ENCODE measurements around the gene RFTN1.

DNA sequence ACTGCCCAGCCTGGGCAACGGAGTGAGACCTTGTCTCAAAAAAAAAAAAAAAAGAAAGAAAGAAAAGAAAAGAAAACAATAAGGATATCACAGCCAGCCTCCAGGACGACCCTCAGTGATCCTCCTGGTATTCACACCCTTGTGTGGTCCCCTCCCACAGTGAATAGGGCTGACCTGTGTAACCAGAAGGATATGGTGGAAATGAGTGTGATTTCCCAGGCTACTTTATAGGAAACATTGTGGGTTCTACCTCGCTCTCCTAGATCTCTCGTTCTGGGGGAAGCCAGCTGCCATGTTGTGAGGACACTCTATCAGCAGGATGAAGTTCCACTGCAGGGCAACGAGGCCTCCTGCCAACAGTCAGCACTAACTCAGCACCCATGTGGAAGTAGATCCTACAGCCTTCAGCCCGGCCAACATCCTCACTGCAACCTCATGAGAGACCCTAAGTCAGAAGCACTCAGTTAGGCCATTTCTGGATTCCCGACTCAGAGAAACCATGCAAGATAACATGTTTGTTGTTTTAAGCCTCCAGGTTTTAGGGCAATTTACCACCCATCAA is 11.1 kb downstream of the RFTN1 start:
- TF ChIP-seq, protein P1, sequence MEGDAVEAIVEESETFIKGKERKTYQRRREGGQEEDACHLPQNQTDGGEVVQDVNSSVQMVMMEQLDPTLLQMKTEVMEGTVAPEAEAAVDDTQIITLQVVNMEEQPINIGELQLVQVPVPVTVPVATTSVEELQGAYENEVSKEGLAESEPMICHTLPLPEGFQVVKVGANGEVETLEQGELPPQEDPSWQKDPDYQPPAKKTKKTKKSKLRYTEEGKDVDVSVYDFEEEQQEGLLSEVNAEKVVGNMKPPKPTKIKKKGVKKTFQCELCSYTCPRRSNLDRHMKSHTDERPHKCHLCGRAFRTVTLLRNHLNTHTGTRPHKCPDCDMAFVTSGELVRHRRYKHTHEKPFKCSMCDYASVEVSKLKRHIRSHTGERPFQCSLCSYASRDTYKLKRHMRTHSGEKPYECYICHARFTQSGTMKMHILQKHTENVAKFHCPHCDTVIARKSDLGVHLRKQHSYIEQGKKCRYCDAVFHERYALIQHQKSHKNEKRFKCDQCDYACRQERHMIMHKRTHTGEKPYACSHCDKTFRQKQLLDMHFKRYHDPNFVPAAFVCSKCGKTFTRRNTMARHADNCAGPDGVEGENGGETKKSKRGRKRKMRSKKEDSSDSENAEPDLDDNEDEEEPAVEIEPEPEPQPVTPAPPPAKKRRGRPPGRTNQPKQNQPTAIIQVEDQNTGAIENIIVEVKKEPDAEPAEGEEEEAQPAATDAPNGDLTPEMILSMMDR (IDR thresholded peaks at IDR 0.05), result no peak
- TF ChIP-seq POLR2A (IDR thresholded peaks at IDR 0.05), result no peak

Data from sigmoid colon (tissue), 3 donors.